Loucy (cell line): Measurements from ENCODE around the gene DNAH7.
"Not testable (repeated sequence)": the region's sequence is repeated elsewhere in the genome, so short reads cannot be mapped to it uniquely, and the experiment has no call there.

Source experiments
- H2AFZ ChIP-seq: fragments of 200-600 bp; sonication (generic); 2 replicates; pipeline ENCODE4 v1.6.0; 2016; ENCODE audit warnings: antibody characterized with exemption, mild to moderate bottlenecking, low read length, moderate library complexity
- H3F3A ChIP-seq: fragments of 200-600 bp; 2 replicates; pipeline ENCODE4 v1.6.0; 2016; ENCODE audit warnings: antibody characterized with exemption, low read depth, mild to moderate bottlenecking
- H3K27me3 ChIP-seq: fragments of 200-600 bp; sonication (generic); 2 replicates; pipeline ENCODE4 v1.6.1; 2014; ENCODE audit warnings: low read length, mild to moderate bottlenecking; ENCODE audit not compliant: insufficient read depth, poor library complexity, severe bottlenecking
- H3K36me3 ChIP-seq: fragments of 200-600 bp; sonication (generic); 2 replicates; pipeline ENCODE4 v1.6.1; 2016; ENCODE audit warnings: low read length; ENCODE audit not compliant: insufficient read depth
- H3K4me1 ChIP-seq: fragments of 200-600 bp; sonication (generic); 2 replicates; pipeline ENCODE4 v1.5.1; 2014; ENCODE audit warnings: low read length, mild to moderate bottlenecking; ENCODE audit not compliant: insufficient read depth, poor library complexity, severe bottlenecking
- H3K4me2 ChIP-seq: fragments of 200-600 bp; sonication (generic); 2 replicates; pipeline ENCODE4 v1.6.0; 2014; ENCODE audit warnings: antibody characterized with exemption, low read length, low read depth, mild to moderate bottlenecking; ENCODE audit not compliant: poor library complexity, severe bottlenecking
- H3K4me3 ChIP-seq: fragments of 200-600 bp; sonication (generic); 2 replicates; pipeline ENCODE4 v1.5.1; 2014; ENCODE audit warnings: low read length, mild to moderate bottlenecking, mixed read lengths; ENCODE audit not compliant: poor library complexity, severe bottlenecking
- H3K79me2 ChIP-seq: fragments of 200-600 bp; sonication (generic); 2 replicates; pipeline ENCODE4 v1.6.1; 2014; ENCODE audit warnings: low read length; ENCODE audit not compliant: insufficient read depth
- H3K9ac ChIP-seq: fragments of 200-600 bp; sonication (generic); 2 replicates; pipeline ENCODE4 v1.6.0; 2014; ENCODE audit warnings: mild to moderate bottlenecking, low read depth, low read length, moderate library complexity; ENCODE audit not compliant: poor library complexity, severe bottlenecking
- H3K9me2 ChIP-seq: fragments of 200-600 bp; sonication (generic); replicated peaks from 2 replicates; pipeline ENCODE4 v1.6.1; 2016; ENCODE audit warnings: low read depth, low read length, mixed read lengths
- H3K9me3 ChIP-seq: fragments of 200-600 bp; sonication (generic); 2 replicates; pipeline ENCODE4 v1.6.1; 2014; ENCODE audit warnings: mild to moderate bottlenecking, antibody characterized with exemption, low read length, low read depth; ENCODE audit not compliant: insufficient read depth
- H4K20me1 ChIP-seq: fragments of 200-600 bp; sonication (generic); 2 replicates; pipeline ENCODE4 v1.6.0; 2014; ENCODE audit warnings: antibody characterized with exemption, low read length, mild to moderate bottlenecking; ENCODE audit not compliant: insufficient read depth, poor library complexity, severe bottlenecking
- EZH2phosphoT487 ChIP-seq: fragments of 200-600 bp; IDR thresholded peaks from 2 replicates; pipeline ENCODE4 v1.6.1; 2018; ENCODE audit warnings: antibody characterized with exemption, mild to moderate bottlenecking, moderate library complexity, borderline replicate concordance
- TF ChIP-seq, protein P1 (sequence below): fragments of 200-600 bp; sonication (generic); conservative IDR thresholded peaks from 2 replicates; pipeline ENCODE4 v1.5.1; 2014; ENCODE audit warnings: mild to moderate bottlenecking, antibody characterized with exemption, low read length

The DNAH7 gene

DNA sequence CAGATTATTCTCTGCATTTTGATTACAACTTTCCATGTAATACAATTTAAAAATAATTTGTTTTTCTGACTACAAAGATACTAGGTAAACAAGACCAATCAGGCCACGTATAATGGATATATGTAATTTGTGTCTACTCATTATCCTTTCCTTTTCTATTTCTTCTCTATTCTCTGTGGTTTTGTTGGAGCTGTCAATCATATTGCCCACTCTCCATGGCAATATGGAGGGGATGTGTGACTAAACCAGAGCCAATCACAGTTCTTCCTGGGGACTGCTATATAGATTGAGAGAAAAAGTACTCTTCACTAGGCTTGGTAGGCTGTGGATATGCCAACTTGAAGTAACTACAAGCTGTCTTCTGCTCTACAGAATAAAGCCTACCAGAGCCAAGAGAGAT is 144.7 kb downstream of the DNAH7 start:
- Histone ChIP-seq H3K79me2 (no peaks in the 10 kb centered on the region), H3K4me3 (no peak overlapping the region), H3K4me1 (no peaks in the 10 kb centered on the region), H4K20me1 (no peaks in the 10 kb centered on the region), H3K9me2 (no peaks in the 10 kb centered on the region), H2AFZ (no peak overlapping the region), H3K27me3 (no peaks in the 10 kb centered on the region), H3F3A (no peaks in the 10 kb centered on the region), H3K36me3 (no peaks in the 10 kb centered on the region), H3K9me3 (no peaks in the 10 kb centered on the region), H3K4me2 (no peak overlapping the region), H3K9ac (no peak overlapping the region)
- TF ChIP-seq, protein P1, sequence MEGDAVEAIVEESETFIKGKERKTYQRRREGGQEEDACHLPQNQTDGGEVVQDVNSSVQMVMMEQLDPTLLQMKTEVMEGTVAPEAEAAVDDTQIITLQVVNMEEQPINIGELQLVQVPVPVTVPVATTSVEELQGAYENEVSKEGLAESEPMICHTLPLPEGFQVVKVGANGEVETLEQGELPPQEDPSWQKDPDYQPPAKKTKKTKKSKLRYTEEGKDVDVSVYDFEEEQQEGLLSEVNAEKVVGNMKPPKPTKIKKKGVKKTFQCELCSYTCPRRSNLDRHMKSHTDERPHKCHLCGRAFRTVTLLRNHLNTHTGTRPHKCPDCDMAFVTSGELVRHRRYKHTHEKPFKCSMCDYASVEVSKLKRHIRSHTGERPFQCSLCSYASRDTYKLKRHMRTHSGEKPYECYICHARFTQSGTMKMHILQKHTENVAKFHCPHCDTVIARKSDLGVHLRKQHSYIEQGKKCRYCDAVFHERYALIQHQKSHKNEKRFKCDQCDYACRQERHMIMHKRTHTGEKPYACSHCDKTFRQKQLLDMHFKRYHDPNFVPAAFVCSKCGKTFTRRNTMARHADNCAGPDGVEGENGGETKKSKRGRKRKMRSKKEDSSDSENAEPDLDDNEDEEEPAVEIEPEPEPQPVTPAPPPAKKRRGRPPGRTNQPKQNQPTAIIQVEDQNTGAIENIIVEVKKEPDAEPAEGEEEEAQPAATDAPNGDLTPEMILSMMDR = no peak
- TF ChIP-seq EZH2phosphoT487 = no peak

DNA sequence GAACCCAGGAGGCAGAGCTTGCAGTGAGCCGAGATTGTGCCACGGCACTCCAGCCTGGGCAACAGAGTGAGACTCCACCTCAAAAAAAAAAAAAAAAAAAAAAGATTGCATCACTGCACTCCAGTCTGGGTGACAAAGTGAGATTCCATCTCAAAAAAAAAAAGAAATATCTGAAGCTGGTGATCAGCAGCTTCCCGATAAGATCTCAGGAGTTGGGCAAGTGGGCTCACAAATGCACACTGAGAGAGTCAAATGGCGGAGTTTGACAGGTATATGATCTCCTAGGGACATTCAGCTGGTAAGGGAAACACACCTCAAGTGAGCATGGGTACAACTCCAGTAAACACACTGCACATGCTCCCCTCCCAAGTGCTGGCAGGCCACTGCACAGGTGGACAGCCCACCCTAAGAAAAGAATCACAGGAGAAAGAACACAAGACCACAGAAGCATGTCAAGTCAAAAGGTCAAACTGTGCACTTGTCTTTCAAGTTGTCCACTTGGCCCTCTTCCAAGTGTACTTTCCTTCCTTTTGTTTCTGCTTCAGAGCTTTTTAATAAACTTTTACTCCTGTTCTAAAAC is 151.5 kb downstream of the DNAH7 start:
- not testable (repeated sequence) for H3K79me2 ChIP-seq, H3K4me3 ChIP-seq, H2AFZ ChIP-seq, H3K9me3 ChIP-seq, H4K20me1 ChIP-seq, H3K9me2 ChIP-seq, H3K4me2 ChIP-seq, H3K4me1 ChIP-seq, H3K27me3 ChIP-seq, H3K36me3 ChIP-seq, H3K9ac ChIP-seq, H3F3A ChIP-seq

DNA sequence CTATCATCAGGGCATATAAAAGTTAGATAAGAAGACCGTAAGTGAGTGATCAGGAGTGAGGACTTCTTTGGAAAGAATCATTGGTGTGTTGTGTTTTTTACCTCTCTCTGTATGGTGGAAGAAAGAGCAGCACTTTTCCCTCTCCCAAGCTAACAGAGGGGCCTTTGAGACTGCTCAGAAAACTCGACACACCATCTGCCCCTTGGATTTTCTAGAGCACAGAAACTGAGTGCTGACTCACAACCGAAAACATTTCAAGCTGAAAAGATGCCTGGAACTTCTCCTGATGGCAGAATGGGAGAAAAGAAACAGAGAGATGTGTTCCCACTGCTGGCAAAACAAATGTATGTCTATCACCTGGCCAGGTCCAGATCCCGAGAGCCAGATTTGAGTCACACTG is 156.6 kb downstream of the DNAH7 start:
- Histone ChIP-seq H4K20me1 (no peaks in the 10 kb centered on the region), H3K36me3 (no peaks in the 10 kb centered on the region), H3K4me3 (no peak overlapping the region), H3K9me2 (no peaks in the 10 kb centered on the region), H3K4me2 (no peak overlapping the region), H3K79me2 (no peaks in the 10 kb centered on the region), H3F3A (no peaks in the 10 kb centered on the region), H3K4me1 (no peaks in the 10 kb centered on the region), H3K9ac (no peak overlapping the region), H3K9me3 (no peaks in the 10 kb centered on the region), H3K27me3 (no peaks in the 10 kb centered on the region), H2AFZ (no peak overlapping the region)
- TF ChIP-seq, protein P1 = no peak
- TF ChIP-seq EZH2phosphoT487 = no peak

- Histone ChIP-seq H4K20me1 (no peaks in the 10 kb centered on the region), H3K4me2 (no peak overlapping the region)
Measured at GRCh38 chr2:195910570-195910969, 158.1 kb downstream of the DNAH7 start.

More at GRCh38 chr2:195910570-195910969, 158.1 kb downstream of the DNAH7 start:
- Histone ChIP-seq H3F3A (no peaks in the 10 kb centered on the region), H3K9me3 (no peaks in the 10 kb centered on the region), H3K9ac (no peak overlapping the region), H3K9me2 (no peaks in the 10 kb centered on the region), H3K79me2 (no peaks in the 10 kb centered on the region), H3K36me3 (no peaks in the 10 kb centered on the region), H3K4me3 (no peak overlapping the region), H2AFZ (no peak overlapping the region), H3K4me1 (no peaks in the 10 kb centered on the region), H3K27me3 (no peaks in the 10 kb centered on the region)
- TF ChIP-seq, protein P1 = no peak
- no peak for TF ChIP-seq EZH2phosphoT487
